ENCODE data around the gene VSNL1. TPM values are rescaled to one million over a fixed set of nuclear protein-coding genes. Genes with fewer than 3 reads are reported as not detected.

VSNL1 gene
- polyA plus RNA-seq (ENCODE audit: insufficient read length): 4.9 TPM

GRCh38 chr2:17540093-17540812 lies at the start of gene VSNL1:
TSS of gene VSNL1 (plus strand) at chr2:17540696. CDS start at chr2:17592075, 51,379 bp downstream.
- peak; percentile 72 for DNase-seq (ENCODE audit: low read depth)

GRCh38 chr2:17495590-17495989 lies 44.9 kb upstream of the VSNL1 start:
- no peak for DNase-seq (ENCODE audit: low read depth)

GRCh38 chr2:17497718-17498117 lies 42.8 kb upstream of the VSNL1 start:
- DNase-seq (ENCODE audit: low read depth): no peak

GRCh38 chr2:17506736-17507616 lies 33.5 kb upstream of the VSNL1 start:
- no peak for DNase-seq (ENCODE audit: low read depth)

- DNase-seq (ENCODE audit: low read depth): no peak
These were observed 24.8 kb upstream of the VSNL1 start for GRCh38 chr2:17515652-17516051.

GRCh38 chr2:17517481-17518211 lies 22.9 kb upstream of the VSNL1 start:
- DNase-seq (ENCODE audit: low read depth): no peak

GRCh38 chr2:17518212-17519154 lies 22.0 kb upstream of the VSNL1 start, which contains the start of gene RAD51AP2:
TSS of gene RAD51AP2 (minus strand) at chr2:17518440. CDS start at chr2:17518415, 25 bp downstream.
- no peak for DNase-seq (ENCODE audit: low read depth)

GRCh38 chr2:17519486-17519885 lies 21.0 kb upstream of the VSNL1 start:
- DNase-seq (ENCODE audit: low read depth): no peak

- DNase-seq (ENCODE audit: low read depth): no peak
These were observed 19.7 kb upstream of the VSNL1 start for GRCh38 chr2:17520761-17521160.

- DNase-seq (ENCODE audit: low read depth): no peak
These were observed 18.9 kb upstream of the VSNL1 start for GRCh38 chr2:17521621-17522020.

- no peak for DNase-seq (ENCODE audit: low read depth)
These were observed 18.2 kb upstream of the VSNL1 start for GRCh38 chr2:17522303-17522702.

- DNase-seq (ENCODE audit: low read depth): no peak
These were observed 10.7 kb upstream of the VSNL1 start for GRCh38 chr2:17529771-17530170.

- no peak for DNase-seq (ENCODE audit: low read depth)
These were observed 7.0 kb upstream of the VSNL1 start for GRCh38 chr2:17533546-17533945.

GRCh38 chr2:17536416-17536815 lies 4.1 kb upstream of the VSNL1 start:
- DNase-seq (ENCODE audit: low read depth): no peak

GRCh38 chr2:17538022-17538843 lies 2.3 kb upstream of the VSNL1 start:
- DNase-seq (ENCODE audit: low read depth): no peak

GRCh38 chr2:17538844-17539554 lies 1.5 kb upstream of the VSNL1 start:
- DNase-seq (ENCODE audit: low read depth): no peak

GRCh38 chr2:17539611-17540092 lies 844 bp upstream of the VSNL1 start:
- DNase-seq (ENCODE audit: low read depth): no peak

- no peak for DNase-seq (ENCODE audit: low read depth)
These were observed 476 bp downstream of the VSNL1 start for GRCh38 chr2:17540813-17541530.

All from forelimb muscle (tissue), 1 donor.